ENCODE measurements around the gene CSAG2. TPM values are rescaled to one million over a fixed set of nuclear protein-coding genes. Genes with fewer than 3 reads are reported as not detected.

Gene CSAG2
- total RNA-seq, 1 experiment from 2014 or later, result not detected

DNA sequence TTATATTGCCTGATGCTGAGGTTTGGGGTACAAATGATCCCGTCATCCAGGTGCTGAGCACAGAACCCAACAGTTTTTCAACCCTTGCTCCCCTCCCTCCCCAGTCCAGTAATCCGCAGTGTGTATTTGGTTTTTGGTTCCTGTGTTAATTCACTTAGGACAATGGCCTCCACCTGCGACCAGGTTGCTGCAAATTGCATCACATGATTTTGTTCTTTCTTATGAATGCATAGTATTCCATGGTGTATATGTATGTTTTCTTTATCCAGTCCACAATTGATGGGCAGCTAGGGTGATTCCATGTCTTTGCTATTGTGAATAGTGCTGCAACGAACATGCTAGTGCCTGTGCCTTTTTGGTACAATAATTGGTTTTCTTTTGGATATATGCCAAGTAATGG lies 46.0 kb downstream of the CSAG2 start:
- intact Hi-C loops (cut with micrococcal nuclease; ENCODE audit: unreplicated experiment), result no loop called here
- Histone ChIP-seq H3K27me3 (replicated peaks; ENCODE audit: insufficient read depth, low read depth, low read length, poor library complexity) (no peaks in the 10 kb centered on the region), H3K4me3 (ENCODE audit: low read depth, low read length, poor library complexity, severe bottlenecking) (no peak overlapping the region), H3K27ac (ENCODE audit: low read depth, low read length, poor library complexity, severe bottlenecking) (no peak overlapping the region), H3K4me1 (ENCODE audit: insufficient read depth, low read length, poor library complexity, severe bottlenecking) (no peaks in the 10 kb centered on the region), H3K36me3 (ENCODE audit: insufficient read depth, low read length, poor library complexity, severe bottlenecking) (no peaks in the 10 kb centered on the region), H3K9me3 (ENCODE audit: low read depth, low read length, poor library complexity, severe bottlenecking) (no peaks in the 10 kb centered on the region)
- ChIA-PET POLR2A (ENCODE audit: low non-redundant PET) (no interaction called here), CTCF (no interaction called here)
- no TSS peak for BruUV-seq (replicated peaks)
- TF ChIP-seq, protein P1, sequence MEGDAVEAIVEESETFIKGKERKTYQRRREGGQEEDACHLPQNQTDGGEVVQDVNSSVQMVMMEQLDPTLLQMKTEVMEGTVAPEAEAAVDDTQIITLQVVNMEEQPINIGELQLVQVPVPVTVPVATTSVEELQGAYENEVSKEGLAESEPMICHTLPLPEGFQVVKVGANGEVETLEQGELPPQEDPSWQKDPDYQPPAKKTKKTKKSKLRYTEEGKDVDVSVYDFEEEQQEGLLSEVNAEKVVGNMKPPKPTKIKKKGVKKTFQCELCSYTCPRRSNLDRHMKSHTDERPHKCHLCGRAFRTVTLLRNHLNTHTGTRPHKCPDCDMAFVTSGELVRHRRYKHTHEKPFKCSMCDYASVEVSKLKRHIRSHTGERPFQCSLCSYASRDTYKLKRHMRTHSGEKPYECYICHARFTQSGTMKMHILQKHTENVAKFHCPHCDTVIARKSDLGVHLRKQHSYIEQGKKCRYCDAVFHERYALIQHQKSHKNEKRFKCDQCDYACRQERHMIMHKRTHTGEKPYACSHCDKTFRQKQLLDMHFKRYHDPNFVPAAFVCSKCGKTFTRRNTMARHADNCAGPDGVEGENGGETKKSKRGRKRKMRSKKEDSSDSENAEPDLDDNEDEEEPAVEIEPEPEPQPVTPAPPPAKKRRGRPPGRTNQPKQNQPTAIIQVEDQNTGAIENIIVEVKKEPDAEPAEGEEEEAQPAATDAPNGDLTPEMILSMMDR (conservative IDR thresholded peaks at IDR 0.05; ENCODE audit: low read depth, low read length), result no peak
- TF ChIP-seq EZH2 (IDR thresholded peaks at IDR 0.05; ENCODE audit: borderline replicate concordance, low read depth, low read length, poor library complexity, severe bottlenecking), result no peak
- no peak for DNase-seq (ENCODE audit: low spot score)

DNA sequence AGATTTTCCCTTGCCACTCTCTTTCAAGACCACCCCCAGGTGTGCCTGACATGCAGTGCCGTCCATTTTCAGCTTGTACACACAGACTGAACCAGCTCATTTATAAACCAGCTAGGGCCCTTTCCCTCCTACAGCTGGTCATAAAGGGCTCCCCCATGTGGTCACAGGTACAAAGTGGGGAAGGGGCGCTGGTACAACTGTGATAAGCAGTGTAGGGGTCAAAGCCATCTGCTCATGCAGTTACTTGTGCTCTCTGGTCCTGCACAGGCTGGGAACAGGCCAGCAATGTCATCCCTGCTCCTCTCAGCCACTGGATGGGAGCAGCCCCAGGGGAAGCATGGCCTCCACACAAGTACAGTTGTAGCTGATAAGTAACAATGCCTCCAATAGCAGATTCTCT lies 50.8 kb downstream of the CSAG2 start:
- Histone ChIP-seq H3K4me1 (ENCODE audit: insufficient read depth, low read length, poor library complexity, severe bottlenecking) (no peaks in the 10 kb centered on the region), H3K27me3 (replicated peaks; ENCODE audit: insufficient read depth, low read depth, low read length, poor library complexity) (peaks cover 8% of the 10 kb centered on the region), H3K4me3 (ENCODE audit: low read depth, low read length, poor library complexity, severe bottlenecking) (no peak overlapping the region), H3K27ac (ENCODE audit: low read depth, low read length, poor library complexity, severe bottlenecking) (no peak overlapping the region), H3K36me3 (ENCODE audit: insufficient read depth, low read length, poor library complexity, severe bottlenecking) (no peaks in the 10 kb centered on the region), H3K9me3 (ENCODE audit: low read depth, low read length, poor library complexity, severe bottlenecking) (no peaks in the 10 kb centered on the region)
- ChIA-PET CTCF (no interaction called here), POLR2A (ENCODE audit: low non-redundant PET) (no interaction called here)
- intact Hi-C loops (cut with micrococcal nuclease; ENCODE audit: unreplicated experiment), result no loop called here
- TF ChIP-seq, protein P1 (conservative IDR thresholded peaks at IDR 0.05; ENCODE audit: low read depth, low read length), result peak; percentile 35; the same call in 1 of the 2 replicates
- TF ChIP-seq EZH2 (IDR thresholded peaks at IDR 0.05; ENCODE audit: borderline replicate concordance, low read depth, low read length, poor library complexity, severe bottlenecking), result no peak
- no peak for DNase-seq (ENCODE audit: low spot score)
- no TSS peak for BruUV-seq (replicated peaks)

Other genes starting within 250 kb of the CSAG2 start
- gene GABRQ, start 71.4 kb downstream of the CSAG2 start, total RNA-seq (2021), result not detected in 2 replicates
- gene MAGEA3, start 10.5 kb downstream of the CSAG2 start, total RNA-seq (2021), result not detected in 2 replicates
- not detected in 2 replicates for gene MAGEA2B, start 5.4 kb upstream of the CSAG2 start, total RNA-seq (2021)
- gene CSAG1, start 24.4 kb upstream of the CSAG2 start, total RNA-seq (2021), result not detected in 2 replicates
- gene MAGEA12, start 24.5 kb upstream of the CSAG2 start, total RNA-seq (2021), result not detected in 2 replicates
- gene MAGEA2, start 44.6 kb upstream of the CSAG2 start, total RNA-seq (2021), result not detected in 2 replicates
- gene CSAG3, start 49.9 kb upstream of the CSAG2 start, total RNA-seq (2021), result not detected in 2 replicates
- gene MAGEA6, start 60.4 kb upstream of the CSAG2 start, total RNA-seq (2021), result not detected in 2 replicates
- gene CETN2, start 121.5 kb upstream of the CSAG2 start, total RNA-seq (2021), result 33.3 and 36.1 TPM in 2 replicates
- 44.4 and 52.0 TPM in 2 replicates for gene NSDHL, start 121.8 kb upstream of the CSAG2 start, total RNA-seq (2021)
- 2.1 and 2.2 TPM in 2 replicates for gene ZNF185, start 188.8 kb upstream of the CSAG2 start, total RNA-seq (2021)